HG02852 (cell line): Measurements from ENCODE around the gene FAM167B.
A peak's percentile ranks its signal among the peaks of the same experiment; 100 is the strongest.

Experiments
- ATAC-seq: cut with Tn5 transposase; IDR thresholded peaks from one replicate; pipeline ENCODE4 v1.9.1; 2021; ENCODE audit warnings: mild to moderate bottlenecking, moderate library complexity; ENCODE audit not compliant: unreplicated experiment

Gene FAM167B

DNA sequence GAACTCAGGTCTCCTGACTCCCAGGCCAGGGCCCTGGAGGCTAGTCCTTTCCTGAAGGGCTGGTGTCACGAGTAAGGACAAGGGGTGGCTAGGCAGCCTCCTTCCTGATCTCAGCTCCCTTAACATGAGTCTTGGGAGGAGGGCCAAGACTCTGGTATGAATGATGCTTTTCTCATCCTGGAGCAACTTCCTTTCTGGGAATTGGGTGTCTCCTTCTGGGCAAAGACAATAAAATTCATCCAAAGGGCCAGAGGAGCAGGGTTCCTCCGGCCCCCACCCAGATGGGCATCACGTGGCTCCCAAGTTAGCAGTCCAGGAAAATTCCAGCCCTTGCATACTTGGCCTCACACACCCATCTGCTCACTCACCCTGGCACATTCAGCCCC is at the start of gene FAM167B:
Gene FAM167B, plus strand, starts transcription at position 335 of the 386 bp plus-strand sequence. CDS start 200 bp downstream, outside the sequence.
- no peak for ATAC-seq

DNA sequence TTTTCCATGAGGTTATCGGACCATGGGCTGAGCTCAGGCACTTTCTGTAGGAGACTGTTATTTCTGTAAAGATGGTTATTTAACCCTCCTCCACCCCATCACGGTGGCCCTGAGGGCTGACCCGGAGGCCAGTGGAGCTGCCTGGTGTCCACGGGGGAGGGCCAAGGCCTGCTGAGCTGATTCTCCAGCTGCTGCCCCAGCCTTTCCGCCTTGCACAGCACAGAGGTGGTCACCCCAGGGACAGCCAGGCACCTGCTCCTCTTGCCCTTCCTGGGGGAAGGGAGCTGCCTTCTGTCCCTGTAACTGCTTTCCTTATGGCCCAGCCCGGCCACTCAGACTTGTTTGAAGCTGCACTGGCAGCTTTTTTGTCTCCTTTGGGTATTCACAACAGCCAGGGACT is 49.2 kb upstream of the FAM167B start:
- no peak for ATAC-seq

DNA sequence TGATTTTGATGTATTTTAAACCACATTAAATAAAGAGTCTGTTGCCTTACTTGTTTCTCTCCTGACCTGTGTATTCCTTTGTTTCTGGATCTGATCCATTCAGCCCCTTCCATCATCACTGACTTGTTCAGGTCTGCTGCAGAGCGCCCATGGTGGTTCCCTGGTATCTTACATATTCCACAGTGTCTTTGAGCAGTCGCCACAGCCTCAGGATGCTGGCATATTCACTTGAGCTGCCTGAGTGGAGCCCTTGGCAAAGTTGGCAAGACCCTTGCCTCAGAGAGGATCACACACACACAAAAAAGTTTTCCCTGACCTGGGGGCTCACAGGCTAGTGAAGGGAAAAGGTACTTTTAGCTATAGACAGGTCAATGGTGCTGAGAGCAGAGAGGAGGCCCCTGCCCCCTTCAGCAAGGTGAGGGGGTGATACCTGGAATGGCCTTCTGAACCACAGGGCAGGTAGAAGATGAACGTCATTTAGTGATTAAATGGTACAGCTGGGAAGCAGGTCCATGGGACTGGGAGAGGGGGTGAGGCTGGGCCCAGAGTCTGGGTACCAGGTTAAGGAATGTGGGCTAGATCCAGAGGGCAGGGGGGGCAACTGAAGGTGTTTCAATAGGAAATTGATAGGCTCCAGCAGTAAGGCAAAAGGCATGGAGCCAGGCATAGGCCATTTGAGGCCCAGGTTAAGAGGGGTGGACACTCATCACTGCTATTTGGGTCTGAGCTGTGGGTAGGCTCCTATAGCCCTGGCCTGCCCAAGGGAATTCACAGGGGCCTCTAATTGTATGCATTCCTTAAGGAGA is 48.6 kb upstream of the FAM167B start:
- no peak for ATAC-seq

DNA sequence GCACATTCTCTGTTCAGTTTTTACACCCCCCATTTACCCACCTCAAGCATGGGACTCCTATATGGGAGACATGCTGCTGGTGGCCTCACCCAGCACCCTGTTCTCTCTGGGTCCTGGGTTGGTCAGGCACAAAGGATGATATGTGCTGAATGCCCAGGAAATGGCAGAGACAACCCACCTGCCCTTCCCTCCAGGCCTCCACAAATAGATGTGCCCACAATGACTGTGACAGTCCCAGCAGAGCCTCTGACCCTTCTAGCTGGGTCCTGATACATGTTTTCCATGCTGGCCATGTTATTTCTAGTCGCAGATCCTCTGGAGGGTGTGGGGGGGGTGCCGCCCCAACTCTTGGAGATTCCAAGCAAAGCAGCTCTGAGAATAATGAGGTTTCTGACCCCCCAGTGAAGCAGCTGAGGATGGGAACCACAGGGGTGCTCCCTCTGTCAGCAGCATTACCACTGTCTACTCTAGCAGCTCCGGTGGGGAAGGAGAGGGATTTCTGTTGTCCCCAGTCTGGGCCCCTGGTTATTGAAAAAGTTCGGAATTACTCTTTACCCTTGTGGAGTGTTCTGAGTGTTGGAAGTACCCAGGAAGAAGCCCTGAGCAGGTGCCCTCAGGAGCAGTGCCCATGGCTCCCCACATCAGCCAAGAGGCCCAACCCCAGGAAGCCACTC is 47.8 kb upstream of the FAM167B start:
- ATAC-seq, result no peak

DNA sequence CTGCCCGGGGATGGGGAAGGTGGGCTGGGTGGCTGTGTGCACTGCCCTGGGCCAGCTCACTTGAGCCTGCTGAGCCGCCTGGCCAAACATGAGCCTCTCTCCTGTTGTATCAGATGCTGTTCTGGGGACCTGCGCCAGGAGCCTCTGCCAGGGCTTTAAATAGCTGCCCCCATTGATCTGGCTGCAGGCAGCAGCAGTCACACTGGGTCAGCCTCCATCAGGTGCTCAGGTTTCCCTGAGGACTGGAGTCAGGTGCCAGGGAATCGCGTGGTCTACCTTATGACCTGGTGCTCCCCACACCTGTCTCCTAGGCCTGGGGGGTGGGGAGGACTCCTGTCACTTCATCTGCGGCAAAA is 47.3 kb upstream of the FAM167B start:
- no peak for ATAC-seq

DNA sequence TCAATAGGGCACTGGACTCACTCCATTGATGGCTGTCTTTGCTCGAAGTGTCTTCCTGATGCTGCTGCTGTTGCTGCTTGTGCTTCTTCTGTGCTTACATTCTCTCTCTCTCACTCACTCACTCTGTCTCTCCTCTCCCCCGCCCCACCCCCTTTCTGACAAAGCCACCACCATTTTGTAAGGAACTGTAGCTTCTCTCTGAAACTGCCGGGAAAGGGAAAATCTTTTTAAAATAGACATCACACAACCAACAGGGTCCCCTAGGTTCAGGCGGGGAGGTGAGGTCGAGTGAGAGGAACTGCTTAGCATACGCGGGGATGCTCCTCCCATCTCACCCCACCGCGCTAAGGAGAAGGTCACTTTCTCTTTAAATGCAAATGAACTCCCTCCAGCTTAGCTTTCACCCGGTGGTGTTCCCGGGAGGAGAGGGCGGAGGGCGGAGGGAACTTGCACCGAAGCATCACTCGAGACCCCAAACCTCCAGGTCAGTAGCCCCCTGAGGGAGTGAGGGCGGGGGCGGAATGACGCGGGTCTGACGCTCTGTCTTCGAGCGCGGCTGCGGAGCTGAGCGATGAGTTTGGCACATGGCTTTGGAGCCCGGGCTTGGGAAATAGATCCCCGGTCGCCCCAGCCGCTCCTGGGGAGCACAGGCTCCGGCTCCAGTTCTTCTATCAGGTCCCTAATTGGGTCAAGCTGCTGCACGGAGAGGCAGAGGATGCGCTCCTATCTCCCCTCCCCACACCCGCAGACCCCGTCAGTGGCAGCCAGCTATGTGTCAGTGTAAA is 46.6 kb upstream of the FAM167B start, which contains the start of gene CCDC28B:
Gene CCDC28B, plus strand, starts transcription at position 370 of the 785 bp plus-strand sequence. CDS start 1,341 bp downstream, outside the sequence.
- no peak for ATAC-seq

DNA sequence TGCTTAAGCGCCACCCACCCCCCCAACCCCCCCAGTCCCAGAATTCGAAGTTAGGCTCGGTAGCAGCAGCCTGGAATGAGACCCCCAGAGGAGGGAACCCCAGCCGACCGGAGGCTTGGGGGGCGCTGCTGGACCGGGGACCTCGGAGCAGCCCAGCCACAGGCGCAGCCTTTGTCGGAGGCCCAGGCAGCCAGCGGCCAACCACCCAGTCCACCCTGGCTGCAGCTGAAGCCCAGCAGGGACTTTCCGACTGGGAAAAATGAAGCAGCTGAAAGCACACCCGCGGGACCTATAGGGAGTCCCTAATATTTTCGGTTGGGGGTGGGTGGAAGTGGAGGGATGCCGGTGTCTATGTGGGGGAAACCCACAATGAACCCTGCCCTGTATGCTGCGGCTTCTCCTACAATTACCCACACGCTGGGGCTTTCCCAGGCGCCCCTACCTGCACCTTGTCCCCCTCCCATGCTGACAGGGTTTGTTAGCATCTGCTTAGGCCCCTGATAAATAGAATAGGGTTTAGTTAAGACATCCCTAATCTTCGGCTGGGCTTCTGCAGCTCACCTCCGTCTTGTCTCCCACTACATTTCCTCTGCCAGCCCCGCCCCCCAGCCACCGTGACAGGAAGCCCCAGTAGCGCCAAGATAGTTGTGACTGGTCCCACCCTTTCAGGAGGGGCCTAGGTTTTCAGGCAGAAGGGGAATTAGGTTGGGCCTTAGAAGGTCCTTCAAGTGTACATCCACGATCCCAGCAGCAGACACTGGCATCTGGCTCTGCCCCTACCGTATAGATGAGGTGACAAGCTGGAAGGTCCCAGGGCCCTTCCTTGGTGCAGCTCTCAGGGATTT is 45.8 kb upstream of the FAM167B start:
- peak; percentile 46 for ATAC-seq

DNA sequence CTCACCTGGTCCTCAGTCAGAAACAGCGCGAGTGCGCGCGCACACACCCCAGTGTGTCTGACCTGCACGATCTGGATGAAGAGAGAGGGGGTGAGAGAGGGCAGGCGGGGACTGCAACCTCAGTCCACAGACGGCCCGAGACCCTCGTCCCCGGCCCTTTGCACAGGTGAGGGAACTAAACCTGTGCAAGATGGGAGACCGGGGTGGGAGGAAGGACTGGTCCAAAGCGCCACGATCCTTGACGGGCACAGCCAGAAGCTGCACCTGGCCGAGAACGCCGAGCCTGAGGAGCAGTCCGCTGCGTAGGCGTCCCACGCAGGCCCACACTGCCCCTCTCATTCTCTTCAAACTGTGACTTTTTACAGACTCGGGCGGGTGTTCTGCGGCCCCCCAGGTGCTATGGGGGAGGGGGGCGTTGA is 42.1 kb upstream of the FAM167B start:
- no peak for ATAC-seq

DNA sequence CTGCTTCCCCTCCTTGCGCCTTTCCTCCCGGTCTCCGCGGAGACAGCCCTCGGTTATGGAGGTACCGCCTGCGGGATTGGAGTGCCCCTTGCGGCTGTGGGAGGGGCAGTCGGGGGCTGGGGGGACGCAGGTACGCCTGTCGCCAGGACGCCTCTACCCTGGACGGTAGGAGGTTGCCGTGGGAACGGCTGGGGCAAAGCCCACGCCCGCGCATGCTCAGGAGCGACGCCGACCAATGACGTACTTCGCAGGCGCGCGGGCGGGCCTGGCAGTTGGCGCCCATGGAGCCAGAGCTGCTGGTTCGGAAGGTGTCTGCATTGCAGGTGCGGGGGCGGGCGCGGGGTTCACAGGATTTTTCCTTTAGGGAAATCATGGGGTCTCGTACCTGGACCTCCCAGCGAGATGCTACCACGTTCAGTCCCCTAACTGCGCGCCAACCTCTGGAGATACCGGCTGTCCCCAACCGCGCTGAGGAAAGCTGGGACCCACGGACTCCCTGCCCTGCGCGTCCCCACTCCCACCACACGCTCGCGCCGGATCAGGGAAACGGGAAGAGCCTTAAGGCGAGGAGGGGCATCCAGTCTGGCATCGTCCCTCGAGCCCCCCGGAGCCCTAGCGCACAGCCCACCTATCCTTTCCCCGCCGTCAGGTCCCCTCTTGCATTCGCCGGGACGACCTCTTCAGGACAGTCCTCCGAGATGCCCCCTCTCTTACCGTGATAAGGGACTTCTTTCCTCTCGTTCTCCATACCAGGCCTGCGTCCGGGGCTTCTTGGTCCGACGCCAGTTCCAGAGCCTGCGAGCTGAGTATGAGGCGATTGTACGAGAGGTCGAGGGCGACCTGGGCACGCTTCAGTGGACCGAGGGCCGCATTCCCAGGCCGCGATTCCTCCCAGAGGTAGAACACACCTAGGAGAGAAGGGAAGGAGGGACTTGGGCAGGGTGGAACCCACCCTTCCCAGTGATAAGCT is 41.3 kb upstream of the FAM167B start, which contains the start of gene IQCC:
Gene IQCC, plus strand, starts transcription at position 271 of the 970 bp plus-strand sequence. Its CDS starts 11 bp downstream, at position 282.
- ATAC-seq, result peak; percentile 45

DNA sequence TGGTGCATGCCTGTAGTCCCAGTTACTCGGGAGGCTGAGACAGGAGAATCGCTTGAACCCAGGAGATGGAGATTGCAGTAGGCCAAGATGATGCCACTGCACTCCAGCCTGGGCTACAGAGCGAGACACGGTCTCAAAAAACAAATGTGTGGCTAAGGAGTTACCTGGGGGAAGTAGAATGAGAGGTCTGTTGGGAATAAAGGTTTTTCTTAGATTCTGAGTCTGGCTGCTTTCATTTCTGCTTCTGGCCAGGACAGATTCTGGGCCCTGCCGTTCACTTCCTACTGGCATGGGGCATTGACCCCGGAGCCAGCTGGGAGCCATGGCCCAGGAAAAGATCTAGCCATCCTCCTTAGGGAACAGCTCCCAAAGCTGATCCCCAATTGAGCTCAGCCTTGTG is 38.6 kb upstream of the FAM167B start:
- no peak for ATAC-seq

DNA sequence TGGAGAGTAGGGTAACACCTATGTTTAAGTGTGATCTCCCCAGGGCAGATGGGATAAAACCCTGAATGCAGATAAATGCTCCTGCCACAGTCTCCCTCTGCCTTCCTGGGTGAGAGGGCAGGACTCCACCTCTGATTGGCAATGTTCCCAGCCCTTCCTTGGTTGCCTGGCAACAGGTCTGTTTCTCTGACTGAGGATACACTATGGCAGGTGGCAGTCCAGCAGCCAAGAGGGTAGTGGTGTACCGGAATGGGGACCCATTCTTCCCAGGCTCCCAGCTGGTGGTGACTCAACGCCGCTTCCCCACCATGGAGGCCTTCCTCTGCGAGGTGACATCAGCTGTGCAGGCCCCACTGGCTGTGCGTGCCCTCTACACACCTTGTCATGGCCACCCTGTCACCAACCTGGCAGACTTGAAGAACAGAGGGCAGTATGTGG is 38.1 kb upstream of the FAM167B start, which contains the start of gene DCDC2B:
Gene DCDC2B, plus strand, starts transcription at position 199 of the 438 bp plus-strand sequence. Its CDS starts 5 bp downstream, at position 204.
- no peak for ATAC-seq

DNA sequence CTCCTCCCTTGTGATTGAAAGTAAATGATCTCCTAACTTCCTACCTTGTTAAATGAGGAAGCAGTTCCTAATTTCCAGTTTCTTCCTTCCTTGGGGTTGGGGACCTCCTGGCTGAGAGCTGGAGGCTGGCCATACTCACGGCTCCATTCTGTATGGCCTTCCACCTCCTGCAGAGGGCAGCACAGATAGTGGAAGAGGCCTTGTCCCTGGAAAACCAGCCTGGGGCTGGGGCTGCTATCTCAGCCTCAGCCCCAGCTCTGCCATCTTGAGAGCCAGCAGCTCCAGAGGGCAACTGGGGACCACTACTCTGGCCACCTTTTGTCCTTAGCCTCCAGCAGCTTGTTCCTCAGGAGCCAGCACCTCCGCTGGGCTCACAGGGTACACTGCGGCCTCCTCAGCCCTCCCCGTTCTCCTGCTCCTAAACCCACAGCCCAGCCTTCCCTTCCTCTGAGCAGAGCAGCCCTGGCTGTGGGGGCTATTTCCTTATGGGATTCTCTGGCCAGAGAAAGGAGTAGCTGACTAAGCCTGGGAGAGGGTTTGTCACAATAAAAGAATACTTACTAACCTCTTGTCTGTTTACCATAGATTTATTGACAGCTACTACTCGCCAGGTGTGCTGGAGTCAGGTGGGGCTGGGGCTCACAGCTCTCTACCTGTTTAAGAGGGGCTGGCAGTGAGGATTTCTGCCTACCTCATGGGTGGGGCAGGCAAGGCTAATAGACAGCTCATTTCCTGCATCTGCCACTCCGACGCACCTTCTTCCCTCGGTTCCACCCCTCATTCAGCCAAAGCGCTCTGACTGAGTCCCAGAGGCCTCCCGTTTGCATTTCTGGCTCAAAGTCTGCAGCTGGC is 31.2 kb upstream of the FAM167B start:
- no peak for ATAC-seq

DNA sequence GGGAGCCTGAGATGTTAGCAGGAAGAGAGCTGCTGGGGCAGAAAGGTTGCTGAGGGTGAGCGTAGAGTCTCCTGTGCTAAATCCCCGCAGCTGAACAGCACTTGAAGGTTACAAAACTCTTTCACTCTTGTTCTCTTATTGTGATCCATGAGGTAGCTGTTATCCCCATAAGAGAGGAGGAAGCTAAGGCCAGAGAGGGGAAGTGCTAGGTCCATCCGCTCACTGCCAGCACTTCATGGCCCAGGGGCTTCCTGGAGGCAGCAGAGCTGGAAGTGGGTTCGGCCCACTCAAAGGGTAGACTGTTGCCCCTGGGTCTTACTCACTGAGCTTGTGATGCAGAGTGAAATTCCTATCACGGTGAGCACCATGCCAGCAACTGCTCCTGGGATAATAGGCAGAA is 30.5 kb upstream of the FAM167B start:
- no peak for ATAC-seq

DNA sequence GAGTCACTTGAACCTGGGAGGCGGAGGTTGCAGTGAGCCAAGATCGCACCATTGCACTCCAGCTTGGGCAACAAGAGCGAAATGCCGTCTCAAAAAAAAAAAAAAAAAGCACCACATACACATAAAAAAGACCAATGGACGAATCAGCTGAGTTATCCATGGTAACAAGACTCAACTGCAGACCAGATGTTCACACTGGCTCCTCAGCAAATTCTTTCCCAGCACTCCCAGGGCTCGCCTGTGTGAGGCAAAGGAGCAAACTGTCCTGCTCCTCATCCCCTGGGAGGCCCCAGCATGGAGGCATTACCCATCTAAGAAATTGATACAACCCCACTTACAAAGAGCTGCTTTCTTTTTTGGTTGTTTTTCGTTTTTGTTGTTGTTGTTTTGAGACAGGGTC is 28.0 kb upstream of the FAM167B start:
- no peak for ATAC-seq

DNA sequence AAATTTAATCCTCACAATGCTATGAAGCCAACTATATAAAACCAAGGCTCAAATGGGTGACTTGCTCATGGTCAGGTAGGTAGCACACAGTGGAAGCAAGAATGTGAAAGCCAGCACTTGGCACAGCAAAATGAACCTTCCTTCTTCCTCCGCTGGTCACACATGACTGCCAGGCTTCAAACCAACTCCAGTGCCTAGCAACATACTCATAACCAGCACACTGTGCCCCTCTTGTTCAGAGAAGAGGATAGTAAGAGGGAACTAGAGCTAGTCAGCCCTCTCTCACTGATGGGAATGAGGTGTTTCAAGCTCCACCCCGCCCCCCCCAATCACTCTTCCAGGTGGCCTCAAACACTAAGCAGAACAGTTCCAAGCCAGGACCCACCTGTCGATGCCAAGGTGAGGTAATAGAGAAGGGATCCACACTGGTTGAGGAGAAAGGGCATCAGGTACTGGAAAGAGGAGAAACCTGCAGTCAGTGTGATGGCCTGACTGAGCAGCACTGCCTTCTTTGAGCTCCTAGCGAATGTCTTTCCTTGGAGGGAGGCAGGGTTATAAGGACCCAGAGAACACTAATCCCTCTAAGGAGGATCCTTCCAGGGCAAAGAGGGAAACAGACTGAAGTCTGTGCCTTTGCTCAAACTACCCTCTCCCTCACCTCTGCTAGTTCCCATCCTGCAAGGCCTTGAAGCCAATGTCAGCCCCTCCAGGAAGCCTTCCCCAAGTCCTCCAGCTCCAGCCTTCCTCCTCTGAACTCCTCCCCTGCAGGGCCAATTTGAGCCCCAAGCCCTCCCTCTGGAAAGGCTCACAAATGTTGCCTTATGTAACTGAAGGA is 26.1 kb upstream of the FAM167B start:
- ATAC-seq, result no peak

DNA sequence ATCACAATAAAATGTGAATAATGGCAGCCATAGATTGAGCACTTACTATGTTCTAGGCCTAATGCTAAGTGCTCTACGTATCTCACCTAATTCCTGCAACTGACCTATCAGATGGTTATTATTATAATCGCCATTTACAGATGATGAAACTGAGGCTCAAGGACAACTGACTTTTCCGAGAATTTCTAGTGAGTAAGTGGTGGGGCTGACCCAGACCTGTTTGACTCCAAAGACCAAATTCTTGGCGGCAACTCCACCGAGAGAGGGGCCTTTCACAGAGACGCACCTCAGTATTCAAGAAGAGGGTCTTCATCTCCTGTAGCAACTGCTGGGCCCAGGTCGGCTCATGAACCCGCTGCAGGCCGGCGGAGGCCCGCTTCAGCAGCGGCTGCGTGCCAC is 25.4 kb upstream of the FAM167B start:
- ATAC-seq, result no peak
